Upper lobe of left lung (tissue), 4 donors: ENCODE measurements around the gene EYS.

Experiments
- EP300 ChIP-seq, 4 donors: sonication (generic); formaldehyde crosslinking; IDR thresholded peaks; one replicate each; pipeline ENCODE4 v1.5.1; 2017; ENCODE audit warnings: antibody characterized with exemption in 4 of 4, control low read depth in 2 of 4
- POLR2A ChIP-seq, 4 donors: fragments of 450-650 bp; IDR thresholded peaks; one replicate each; pipeline ENCODE4 v1.5.1; 2016 to 2017; ENCODE audit warnings: antibody characterized with exemption in 4 of 4, mild to moderate bottlenecking in 2 of 4
- POLR2AphosphoS5 ChIP-seq, 2 donors: sonication (generic); formaldehyde crosslinking; IDR thresholded peaks; one replicate each; pipeline ENCODE4 v1.5.1; 2017; ENCODE audit warnings: antibody characterized with exemption in 2 of 2
- TF ChIP-seq, protein P1 (sequence below), 6 experiments: fragments of 450-650 bp in 4 of 6; fragments of 200-600 bp in 2 of 6; sonication (generic) in 2 of 6; IDR thresholded peaks; one replicate each; pipeline ENCODE4 v1.5.1; 2016 to 2019; ENCODE audit warnings: antibody characterized with exemption in 6 of 6

DNA sequence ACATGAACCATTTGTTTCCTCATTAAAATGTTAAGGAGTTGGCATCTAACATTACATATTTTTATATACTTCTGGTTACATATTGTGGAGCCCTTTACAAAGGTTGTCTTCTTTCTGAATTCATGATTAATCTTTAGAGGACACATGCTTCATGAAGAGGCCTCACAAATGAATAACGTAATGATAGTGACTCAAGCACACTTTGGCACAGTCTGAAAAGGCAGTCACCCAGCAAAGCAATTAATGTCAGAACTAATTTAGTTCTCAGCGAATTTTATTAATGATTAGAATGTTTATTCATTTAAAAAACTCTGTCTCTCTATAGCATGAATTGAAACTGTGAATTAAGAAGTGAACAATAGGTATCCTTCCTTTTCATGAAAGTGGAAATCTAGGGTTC lies 1217.3 kb downstream of the EYS start:
- TF ChIP-seq, protein P1, sequence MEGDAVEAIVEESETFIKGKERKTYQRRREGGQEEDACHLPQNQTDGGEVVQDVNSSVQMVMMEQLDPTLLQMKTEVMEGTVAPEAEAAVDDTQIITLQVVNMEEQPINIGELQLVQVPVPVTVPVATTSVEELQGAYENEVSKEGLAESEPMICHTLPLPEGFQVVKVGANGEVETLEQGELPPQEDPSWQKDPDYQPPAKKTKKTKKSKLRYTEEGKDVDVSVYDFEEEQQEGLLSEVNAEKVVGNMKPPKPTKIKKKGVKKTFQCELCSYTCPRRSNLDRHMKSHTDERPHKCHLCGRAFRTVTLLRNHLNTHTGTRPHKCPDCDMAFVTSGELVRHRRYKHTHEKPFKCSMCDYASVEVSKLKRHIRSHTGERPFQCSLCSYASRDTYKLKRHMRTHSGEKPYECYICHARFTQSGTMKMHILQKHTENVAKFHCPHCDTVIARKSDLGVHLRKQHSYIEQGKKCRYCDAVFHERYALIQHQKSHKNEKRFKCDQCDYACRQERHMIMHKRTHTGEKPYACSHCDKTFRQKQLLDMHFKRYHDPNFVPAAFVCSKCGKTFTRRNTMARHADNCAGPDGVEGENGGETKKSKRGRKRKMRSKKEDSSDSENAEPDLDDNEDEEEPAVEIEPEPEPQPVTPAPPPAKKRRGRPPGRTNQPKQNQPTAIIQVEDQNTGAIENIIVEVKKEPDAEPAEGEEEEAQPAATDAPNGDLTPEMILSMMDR (IDR thresholded peaks at IDR 0.05), result no peak
- TF ChIP-seq POLR2A (IDR thresholded peaks at IDR 0.05) (no peak), POLR2AphosphoS5 (IDR thresholded peaks at IDR 0.05) (no peak), EP300 (IDR thresholded peaks at IDR 0.05) (no peak)
